Neuronal stem cell (in vitro differentiated cells): Measurements from ENCODE around the gene GABRG3.

Experiments
- DNase-seq: peaks from one replicate; pipeline ENCODE4 v3.0.0-alpha.2; 2013; ENCODE audit warnings: low spot score
- H2AFZ ChIP-seq: one replicate; pipeline ENCODE4 v1.6.1; 2013; ENCODE audit warnings: mild to moderate bottlenecking, low read length, inconsistent platforms
- H2AK5ac ChIP-seq: 2 replicates; pipeline ENCODE4 v1.6.1; 2013; ENCODE audit warnings: low read depth, mild to moderate bottlenecking, inconsistent platforms, low read length, moderate library complexity, mixed read lengths
- H2BK120ac ChIP-seq: 2 replicates; pipeline ENCODE4 v1.6.1; 2013; ENCODE audit warnings: low read depth, mild to moderate bottlenecking, inconsistent platforms, low read length, moderate library complexity, mixed read lengths
- H2BK12ac ChIP-seq: one replicate; pipeline ENCODE4 v1.6.1; 2013; ENCODE audit warnings: low read length, inconsistent platforms
- H2BK15ac ChIP-seq: 2 replicates; pipeline ENCODE4 v1.6.1; 2013; ENCODE audit warnings: mild to moderate bottlenecking, low read length, inconsistent platforms, mixed read lengths
- H2BK5ac ChIP-seq: one replicate; pipeline ENCODE4 v1.6.1; 2013; ENCODE audit warnings: inconsistent platforms, mild to moderate bottlenecking, low read length, moderate library complexity
- H3K14ac ChIP-seq: one replicate; pipeline ENCODE4 v1.6.1; 2013; ENCODE audit warnings: low read length, inconsistent platforms
- H3K18ac ChIP-seq: 2 replicates; pipeline ENCODE4 v1.6.1; 2013; ENCODE audit warnings: low read length, inconsistent platforms
- H3K23ac ChIP-seq: 2 replicates; pipeline ENCODE4 v1.6.1; 2013; ENCODE audit warnings: low read depth, mild to moderate bottlenecking, mixed read lengths, low read length, inconsistent platforms; ENCODE audit not compliant: poor library complexity
- H3K27ac ChIP-seq: replicated peaks from 3 replicates; pipeline ENCODE4 v1.5.1; 2013; ENCODE audit warnings: low read length, inconsistent platforms
- H3K27me3 ChIP-seq, 3 experiments: 2 replicates each; pipeline ENCODE4 v1.6.1; 2013; ENCODE audit warnings: low read length in 3 of 3, mild to moderate bottlenecking in 2 of 3, inconsistent platforms in 1 of 3, low read depth in 1 of 3, mixed read lengths in 1 of 3, moderate library complexity in 1 of 3; ENCODE audit not compliant: control insufficient read depth in 3 of 3, insufficient read depth in 3 of 3
- H3K36me3 ChIP-seq, 2 donors: replicated peaks in 1 of 2; 2 replicates each; pipeline ENCODE4 v1.6.1; 2013; ENCODE audit warnings: low read length in 2 of 2; ENCODE audit not compliant: control insufficient read depth in 2 of 2, insufficient read depth in 2 of 2
- H3K4ac ChIP-seq: 2 replicates; pipeline ENCODE4 v1.6.1; 2013; ENCODE audit warnings: inconsistent platforms, mild to moderate bottlenecking, low read length, moderate library complexity
- H3K4me1 ChIP-seq, 2 donors: 1 replicate in 1 of 2; 2 replicates in 1 of 2; pipeline ENCODE4 v1.6.1; 2013; ENCODE audit warnings: low read length in 2 of 2, low read depth in 1 of 2; ENCODE audit not compliant: control insufficient read depth in 2 of 2, insufficient read depth in 1 of 2
- H3K4me2 ChIP-seq: one replicate; pipeline ENCODE4 v1.6.1; 2013; ENCODE audit warnings: mild to moderate bottlenecking, low read length, inconsistent platforms; ENCODE audit not compliant: insufficient read depth, poor library complexity, severe bottlenecking
- H3K4me3 ChIP-seq, 2 donors: 2 replicates each; pipeline ENCODE4 v1.5.1; 2013; ENCODE audit warnings: low read length in 2 of 2, mild to moderate bottlenecking in 2 of 2, inconsistent platforms in 1 of 2, moderate library complexity in 1 of 2
- H3K79me1 ChIP-seq: one replicate; pipeline ENCODE4 v1.6.1; 2013; ENCODE audit warnings: low read depth, mild to moderate bottlenecking, inconsistent platforms, low read length, moderate library complexity
- H3K9ac ChIP-seq: one replicate; pipeline ENCODE4 v1.6.1; 2013; ENCODE audit warnings: mild to moderate bottlenecking, low read depth, low read length, inconsistent platforms; ENCODE audit not compliant: poor library complexity
- H3K9me3 ChIP-seq, 2 donors: replicated peaks in 1 of 2; 2 replicates each; pipeline versions ENCODE3 to v1.6.1; 2013; ENCODE audit warnings: low read length in 2 of 2, mild to moderate bottlenecking in 2 of 2, inconsistent platforms in 1 of 2, low read depth in 1 of 2, mixed read lengths in 1 of 2, moderate library complexity in 1 of 2; ENCODE audit not compliant: control insufficient read depth in 2 of 2, insufficient read depth in 1 of 2
- H4K8ac ChIP-seq: one replicate; pipeline ENCODE4 v1.6.1; 2013; ENCODE audit warnings: low read depth, mild to moderate bottlenecking, inconsistent platforms, low read length, moderate library complexity
- H4K91ac ChIP-seq: one replicate; pipeline ENCODE4 v1.6.1; 2013; ENCODE audit warnings: low read length, low read depth, mild to moderate bottlenecking, inconsistent platforms; ENCODE audit not compliant: poor library complexity
- WGBS, 2 donors: extraction: QIAGEN DNeasy Blood & Tissue Kit; methylation state at CpG; one replicate each; pipeline ENCODE4 v1.1.7; 2013; ENCODE audit warnings: missing lambda C conversion rate in 2 of 2, mixed read lengths in 1 of 2; ENCODE audit not compliant: insufficient read length in 2 of 2, insufficient replicate concordance in 1 of 2; ENCODE audit errors: extremely low coverage in 2 of 2; 5-methylcytosine and 5-hydroxymethylcytosine counted together

Gene GABRG3

GRCh38 chr15:27342991-27343390 is 372.0 kb downstream of the GABRG3 start:
- no peak overlapping the region for H2BK15ac ChIP-seq
- H2AK5ac ChIP-seq: no peak overlapping the region
- no peak overlapping the region for H2BK12ac ChIP-seq
- H3K27ac ChIP-seq: no peak overlapping the region
- no peak for DNase-seq
- H2AFZ ChIP-seq: no peak overlapping the region
- no peak overlapping the region for H2BK120ac ChIP-seq
- no peak overlapping the region for H3K4me3 ChIP-seq
- H3K4ac ChIP-seq: no peak overlapping the region
- H3K9ac ChIP-seq: no peak overlapping the region
- H3K4me2 ChIP-seq: no peak overlapping the region
- H3K27me3 ChIP-seq: no peaks in the 10 kb centered on the region
- H2BK5ac ChIP-seq: no peak overlapping the region
- no peak overlapping the region for H3K14ac ChIP-seq
- H3K79me1 ChIP-seq: no peaks in the 10 kb centered on the region
- H3K36me3 ChIP-seq: no peaks in the 10 kb centered on the region
- H3K18ac ChIP-seq: no peak overlapping the region
- peaks cover 0 to 8% of the 10 kb centered on the region in 2 donors for H3K4me1 ChIP-seq
- no peak overlapping the region for H4K8ac ChIP-seq
- H4K91ac ChIP-seq: no peak overlapping the region
- WGBS, 2 donors: no CpG with 5 or more reads among the region's 8 CpGs
- no peak overlapping the region for H3K23ac ChIP-seq
- no peaks in the 10 kb centered on the region for H3K9me3 ChIP-seq

- no peak for DNase-seq
- H3K27me3 ChIP-seq: peaks cover 0 to 10% (median 0%) of the 10 kb centered on the region in 3 experiments
Observed at GRCh38 chr15:27352136-27352535, 381.2 kb downstream of the GABRG3 start.

GRCh38 chr15:27353856-27354255 is 382.9 kb downstream of the GABRG3 start:
- Histone ChIP-seq H4K91ac (no peak overlapping the region), H2BK5ac (no peak overlapping the region), H2AK5ac (no peak overlapping the region), H3K23ac (no peak overlapping the region), H3K9me3 (peaks cover 0 to 13% of the 10 kb centered on the region in 2 donors), H3K27ac (no peak overlapping the region), H2BK15ac (no peak overlapping the region), H3K4ac (no peak overlapping the region), H2BK12ac (no peak overlapping the region), H3K4me2 (no peak overlapping the region), H3K27me3 (peaks cover 0 to 10% (median 0%) of the 10 kb centered on the region in 3 experiments), H2BK120ac (no peak overlapping the region), H3K36me3 (peaks cover 0 to 6% of the 10 kb centered on the region in 2 donors), H4K8ac (no peak overlapping the region), H2AFZ (no peak overlapping the region), H3K18ac (no peak overlapping the region), H3K14ac (no peak overlapping the region), H3K4me3 (no peak overlapping the region), H3K9ac (no peak overlapping the region), H3K4me1 (peaks cover 0 to 3% of the 10 kb centered on the region in 2 donors), H3K79me1 (peaks cover 7% of the 10 kb centered on the region)
- WGBS, 2 donors: no CpG with 5 or more reads among the region's 2 CpGs
- no peak for DNase-seq

More at GRCh38 chr15:27352136-27352535, 381.2 kb downstream of the GABRG3 start:
- Histone ChIP-seq H3K27ac (no peak overlapping the region), H2BK5ac (no peak overlapping the region), H3K18ac (no peak overlapping the region), H3K79me1 (peaks cover 7% of the 10 kb centered on the region), H2AK5ac (no peak overlapping the region), H2BK120ac (no peak overlapping the region), H3K4me3 (no peak overlapping the region), H4K91ac (no peak overlapping the region), H3K4me1 (peaks cover 0 to 3% of the 10 kb centered on the region in 2 donors), H3K23ac (no peak overlapping the region), H3K4ac (no peak overlapping the region), H3K9ac (no peak overlapping the region), H3K9me3 (peaks cover 0 to 13% of the 10 kb centered on the region in 2 donors), H2BK15ac (no peak overlapping the region), H4K8ac (no peak overlapping the region), H3K14ac (no peak overlapping the region), H3K4me2 (no peak overlapping the region), H3K36me3 (peaks cover 0 to 6% of the 10 kb centered on the region in 2 donors), H2AFZ (no peak overlapping the region), H2BK12ac (no peak overlapping the region)
- WGBS, 2 donors: no CpG with 5 or more reads among the region's 12 CpGs

- no peak overlapping the region for H2BK120ac ChIP-seq
- no peak overlapping the region for H4K91ac ChIP-seq
- no peak overlapping the region for H2BK5ac ChIP-seq
- no peak overlapping the region for H2AK5ac ChIP-seq
- H3K4me2 ChIP-seq: peak overlapping the region; percentile 53
- H3K9me3 ChIP-seq: no peaks in the 10 kb centered on the region
- no peak overlapping the region for H2BK15ac ChIP-seq
- no peak overlapping the region for H3K18ac ChIP-seq
- H3K14ac ChIP-seq: no peak overlapping the region
- H4K8ac ChIP-seq: no peak overlapping the region
- WGBS, 2 donors: no CpG with 5 or more reads among the region's 19 CpGs
- no peak overlapping the region for H3K23ac ChIP-seq
- H3K9ac ChIP-seq: no peak overlapping the region
- no peak overlapping the region for H3K4ac ChIP-seq
- DNase-seq: peak; percentile 40
- no peaks in the 10 kb centered on the region for H3K4me1 ChIP-seq
- no peak overlapping the region for H3K4me3 ChIP-seq
- H3K27ac ChIP-seq: no peak overlapping the region
- H2AFZ ChIP-seq: no peak overlapping the region
- H3K79me1 ChIP-seq: no peaks in the 10 kb centered on the region
- H2BK12ac ChIP-seq: no peak overlapping the region
- H3K27me3 ChIP-seq: no peaks in the 10 kb centered on the region
- no peaks in the 10 kb centered on the region for H3K36me3 ChIP-seq
Observed at GRCh38 chr15:27358751-27359434, 387.9 kb downstream of the GABRG3 start.
